ENCODE results near the gene SDC4.

SDC4 gene

DNA sequence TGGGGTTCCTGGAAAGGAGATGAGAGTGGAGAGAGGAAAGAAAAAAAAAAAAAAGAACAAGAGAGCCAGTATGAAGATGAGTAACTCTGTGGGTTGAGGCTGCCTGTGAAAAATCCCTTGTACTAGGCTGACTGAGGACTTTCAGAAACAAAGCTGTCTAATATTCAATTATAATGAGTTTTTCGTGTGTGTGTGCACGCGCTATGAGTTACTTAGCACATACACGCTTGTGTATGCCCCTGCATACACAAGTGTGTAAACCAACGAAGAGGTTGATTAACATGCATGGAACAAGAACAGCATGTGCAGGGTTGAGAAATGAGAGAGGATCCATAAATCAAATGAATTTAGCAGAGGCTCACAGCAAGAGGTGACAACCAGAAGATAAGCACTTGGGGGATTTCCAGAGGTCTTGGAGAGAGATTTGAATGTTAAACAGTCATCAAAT is 46.4 kb downstream of the SDC4 start:
- in situ Hi-C loops (cut with MboI; ENCODE audit: low sequenced_read_pairs): no loop called here

DNA sequence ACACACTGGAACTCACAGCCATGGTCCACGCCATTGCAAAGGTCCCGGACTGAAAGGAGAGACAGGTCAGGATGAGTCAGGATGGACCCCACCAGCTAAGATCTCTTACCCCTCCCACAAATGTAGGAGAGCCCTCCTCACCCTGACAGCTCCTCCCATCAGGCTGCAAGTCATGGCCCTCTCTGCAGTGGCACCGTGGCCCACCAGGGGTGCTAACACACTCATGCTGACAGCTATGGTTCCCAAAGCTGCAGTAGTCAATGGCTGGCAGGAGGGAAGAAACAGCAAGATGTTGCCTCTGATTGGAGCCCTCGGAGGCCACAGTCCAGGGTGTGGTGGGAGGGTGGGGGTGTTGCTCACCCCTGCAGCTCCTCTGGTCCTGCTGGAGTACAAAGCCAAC is 47.3 kb downstream of the SDC4 start:
- in situ Hi-C loops (cut with MboI; ENCODE audit: low sequenced_read_pairs): no loop called here

DNA sequence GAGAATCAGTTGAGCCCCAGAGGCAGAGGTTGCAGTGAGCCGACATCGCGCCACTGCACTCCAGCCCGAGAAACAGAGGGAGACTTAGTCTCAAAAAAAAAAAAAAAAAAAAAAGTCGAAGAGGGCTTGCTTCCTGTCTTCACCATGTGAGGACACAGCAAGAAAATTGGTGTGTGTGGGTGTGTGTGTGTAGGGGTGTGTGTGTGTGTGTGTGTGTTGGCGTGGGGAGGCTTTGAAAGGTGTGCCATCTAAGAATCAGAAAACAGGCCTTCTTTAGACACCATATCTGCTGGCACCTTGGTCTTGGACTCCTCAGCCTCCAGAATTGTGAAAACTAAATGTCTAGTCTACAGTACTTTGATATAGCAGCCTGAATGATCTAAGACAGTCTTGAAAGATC is 48.4 kb downstream of the SDC4 start:
- in situ Hi-C loops (cut with MboI; ENCODE audit: low sequenced_read_pairs): no loop called here

DNA sequence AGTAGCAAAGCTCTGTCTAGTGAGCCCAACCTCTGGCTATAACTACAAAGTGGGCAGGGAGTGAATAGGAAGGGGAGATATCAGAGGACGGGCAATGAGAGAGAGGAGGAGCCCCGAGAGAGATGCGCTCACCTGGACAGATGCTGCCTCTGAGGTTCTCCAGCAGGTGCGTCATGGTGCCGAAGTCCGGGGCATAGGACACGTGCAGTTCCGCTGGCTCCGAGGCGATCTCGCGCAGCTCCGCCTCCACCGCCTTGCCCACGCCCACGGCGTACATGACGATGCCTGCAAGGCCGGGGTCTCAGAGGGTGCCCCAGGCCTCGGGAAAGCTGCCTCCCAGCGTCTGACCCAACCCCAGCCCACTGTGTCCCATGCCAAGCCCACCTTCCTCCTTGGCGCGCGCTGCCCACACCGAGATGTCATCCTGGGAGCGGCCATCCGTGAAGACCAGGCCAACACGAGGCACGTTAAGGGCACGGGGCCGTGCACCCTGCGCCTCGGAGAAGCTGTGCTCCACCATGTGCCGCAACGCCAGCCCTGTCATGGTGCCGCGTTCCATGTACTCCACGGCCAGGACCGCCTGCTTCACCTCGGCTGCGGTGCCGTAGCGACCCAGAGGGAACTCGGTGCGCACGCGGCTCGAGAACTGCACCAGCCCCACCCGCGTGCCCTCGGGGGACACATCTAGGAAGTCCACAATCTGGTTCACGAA is 50.3 kb downstream of the SDC4 start:
- in situ Hi-C loops (cut with MboI; ENCODE audit: low sequenced_read_pairs): no loop called here

DNA sequence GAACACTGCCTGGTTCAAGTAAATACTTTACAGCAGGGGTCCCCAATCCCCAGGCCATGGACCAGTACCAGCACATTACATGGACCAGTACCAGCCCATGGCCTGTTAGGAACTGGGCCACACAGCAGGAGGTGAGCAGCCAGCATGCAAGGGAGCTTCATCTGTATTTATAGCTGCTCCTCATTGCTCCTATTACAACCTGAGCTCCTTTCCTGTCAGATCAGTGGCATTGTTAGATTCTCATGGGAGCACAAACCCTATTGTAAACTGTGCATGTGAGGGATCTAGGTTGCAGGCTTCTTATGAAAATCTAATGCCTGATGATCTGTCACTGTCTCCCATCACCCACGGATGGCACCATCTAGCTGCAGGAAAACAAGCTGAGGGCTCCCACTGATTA is 53.6 kb downstream of the SDC4 start:
- in situ Hi-C loops (cut with MboI; ENCODE audit: low sequenced_read_pairs): no loop called here

DNA sequence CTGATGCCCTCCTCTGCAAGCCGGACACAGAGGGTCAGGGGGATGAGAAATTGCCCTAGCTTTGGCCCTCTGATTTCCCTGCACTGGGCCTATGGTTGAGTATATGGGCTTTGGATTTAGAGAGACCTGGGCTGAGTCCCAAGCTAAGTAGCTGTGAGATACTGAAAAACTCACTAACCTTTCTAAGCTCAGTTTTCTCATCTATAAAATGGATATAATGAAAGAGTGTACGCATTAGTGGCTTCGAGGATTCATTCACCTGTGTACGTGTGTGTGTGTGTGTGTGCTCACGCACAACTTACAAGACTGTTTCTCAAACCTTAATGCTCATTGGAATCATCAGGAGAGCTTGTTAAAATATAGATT is 54.2 kb downstream of the SDC4 start:
- in situ Hi-C loops (cut with MboI; ENCODE audit: low sequenced_read_pairs): no loop called here

DNA sequence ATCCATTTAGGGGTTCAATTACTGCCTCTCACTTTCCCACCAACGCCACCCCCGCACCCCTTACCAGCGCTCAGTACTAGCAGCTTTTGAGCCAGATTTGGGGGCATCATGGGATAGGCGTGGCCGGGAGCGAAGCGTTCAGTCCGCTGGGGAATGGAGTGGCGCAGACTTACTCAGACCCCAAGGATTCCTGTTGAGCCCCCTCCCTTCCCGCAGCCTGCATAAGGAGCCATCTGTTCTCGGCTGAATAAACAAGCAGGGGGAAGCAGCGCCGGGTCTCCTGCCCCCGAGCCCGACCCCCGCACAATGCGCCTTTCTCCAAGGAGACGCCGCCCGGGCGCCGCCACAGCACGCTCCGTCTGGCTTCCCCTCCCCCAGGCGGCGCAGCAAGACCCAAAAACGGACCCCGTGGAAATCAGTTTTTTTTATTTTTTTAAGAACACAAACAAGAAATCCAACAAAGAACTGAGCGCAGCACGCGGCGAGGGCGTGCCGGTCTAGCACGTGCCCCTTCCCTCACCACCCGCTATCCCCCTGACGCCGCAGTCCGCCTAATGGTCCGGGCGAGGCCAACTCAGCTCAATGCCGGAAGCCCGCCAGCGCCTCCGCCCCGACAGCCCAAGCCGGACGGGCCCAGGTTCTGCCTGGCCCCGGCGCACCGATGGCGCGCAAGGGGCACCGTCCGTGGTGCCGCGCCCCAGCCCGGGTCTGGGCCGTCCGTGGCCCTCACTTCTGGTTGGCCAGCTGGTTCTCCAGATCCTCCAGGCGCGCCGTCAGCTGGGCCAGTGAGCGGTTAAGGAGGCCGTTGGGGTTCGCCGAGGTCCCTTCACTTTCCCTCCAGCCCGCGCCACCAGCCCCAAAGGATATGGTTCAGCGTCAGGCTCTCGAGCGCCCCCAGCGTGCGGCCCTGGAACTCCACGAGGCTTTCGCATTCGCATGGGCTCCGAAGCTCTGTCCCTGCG is 54.9 kb downstream of the SDC4 start:
- in situ Hi-C loops (cut with MboI; ENCODE audit: low sequenced_read_pairs): no loop called here

DNA sequence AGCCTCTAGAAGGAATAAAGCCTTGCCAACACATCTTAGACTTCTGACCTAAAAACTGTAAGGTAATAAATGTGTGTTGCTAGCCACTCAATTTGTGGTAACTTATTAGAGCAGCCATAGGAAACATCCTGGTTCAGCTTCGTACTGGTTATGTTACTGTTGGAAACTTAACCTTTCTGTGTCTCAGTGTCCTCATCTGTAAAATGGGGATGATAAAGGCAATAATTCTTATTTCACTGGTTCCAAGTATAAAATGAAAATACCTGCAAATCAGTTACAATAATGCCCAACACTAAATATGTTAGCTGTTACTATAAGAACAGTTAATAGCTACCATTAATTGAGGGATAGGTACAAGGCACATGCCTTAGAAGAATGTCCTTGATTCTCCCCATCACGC is 55.9 kb downstream of the SDC4 start:
- in situ Hi-C loops (cut with MboI; ENCODE audit: low sequenced_read_pairs): no loop called here

DNA sequence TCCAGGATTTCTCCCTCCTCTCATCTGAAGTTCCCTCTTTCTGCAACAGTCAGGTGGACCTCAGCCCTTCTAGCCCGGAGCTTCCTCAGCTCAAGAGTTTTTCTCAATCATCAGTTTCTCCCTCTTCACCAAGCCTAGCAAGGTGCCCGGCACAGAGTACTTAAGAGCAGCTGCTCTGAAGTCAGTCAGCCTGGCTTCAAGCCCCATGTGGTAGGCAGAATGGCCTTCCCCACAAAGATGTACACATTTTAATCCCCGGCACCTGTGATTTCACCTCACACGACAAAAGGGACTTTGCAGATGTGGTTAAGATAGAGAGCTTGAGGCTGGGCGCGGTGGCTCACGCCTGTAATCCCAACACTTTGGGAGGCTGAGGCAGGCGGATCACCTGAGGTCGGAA is 56.7 kb downstream of the SDC4 start:
- in situ Hi-C loops (cut with MboI; ENCODE audit: low sequenced_read_pairs): no loop called here

DNA sequence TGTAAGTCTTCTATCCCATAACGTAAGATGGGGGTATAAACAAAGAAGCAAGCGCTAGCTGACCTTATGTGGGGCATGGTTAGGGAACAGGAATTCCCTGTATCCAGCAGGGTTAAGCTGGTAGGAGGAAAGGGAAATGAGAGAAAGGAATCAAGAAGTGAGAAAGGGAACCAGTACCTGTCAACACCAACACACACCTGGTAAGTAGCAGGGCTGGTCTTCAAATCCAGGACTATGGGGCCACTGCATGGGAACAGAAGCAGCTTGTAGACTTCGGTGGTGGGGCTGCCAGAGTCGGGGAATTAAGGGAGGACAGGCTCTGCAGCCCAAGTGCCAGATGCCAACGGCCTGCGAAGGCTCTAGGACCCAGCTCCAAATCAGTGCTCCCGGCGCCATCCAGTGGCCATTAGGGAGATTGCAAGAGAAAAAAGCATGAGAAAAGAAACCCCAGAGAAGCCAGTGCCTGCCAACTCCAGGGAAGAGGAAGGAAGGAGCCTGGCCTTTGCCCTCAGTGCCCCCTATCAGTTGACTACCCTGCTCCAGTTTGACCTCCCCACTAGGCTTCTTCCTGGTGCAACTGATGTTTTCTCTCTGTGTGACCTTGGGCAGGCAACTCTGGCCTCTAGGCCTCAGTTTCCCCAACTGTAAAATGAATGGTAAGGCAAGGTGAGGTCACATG is 57.4 kb downstream of the SDC4 start:
- in situ Hi-C loops (cut with MboI; ENCODE audit: low sequenced_read_pairs): no loop called here

DNA sequence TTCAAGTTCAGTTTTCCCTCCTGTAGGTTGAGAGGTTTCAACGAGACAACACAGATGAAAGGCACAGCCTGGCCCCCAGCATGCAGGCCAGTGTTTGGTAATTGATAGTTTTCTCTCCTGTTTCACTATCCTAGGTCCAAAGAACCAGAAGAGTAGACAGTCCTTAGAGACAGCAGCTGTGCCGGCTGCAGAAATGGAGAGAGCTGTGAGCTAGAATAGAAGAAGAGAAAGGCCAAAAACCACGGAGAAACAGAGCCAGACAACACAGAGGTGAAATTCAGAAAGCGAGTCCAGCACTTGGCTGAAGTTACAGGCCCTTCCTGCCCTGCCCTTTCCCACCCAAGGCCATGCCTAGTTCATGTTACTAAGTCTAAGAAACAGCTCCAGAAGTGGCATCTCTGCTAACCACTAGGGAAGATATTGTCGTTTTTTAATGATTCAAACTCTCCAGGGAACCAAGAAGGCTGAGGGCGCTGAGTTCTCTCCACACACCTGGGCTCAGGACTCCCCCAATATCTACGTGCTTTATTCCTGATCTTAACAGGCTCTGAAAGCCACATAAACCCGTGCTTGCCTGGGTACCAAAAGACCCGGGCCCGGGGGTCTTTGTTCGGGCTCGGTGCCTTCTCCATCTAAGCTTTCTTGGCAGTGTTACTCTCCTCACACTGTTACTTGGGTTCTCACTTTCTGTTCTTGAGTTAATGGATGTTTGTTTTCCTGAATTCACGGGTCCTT is 58.1 kb downstream of the SDC4 start:
- in situ Hi-C loops (cut with MboI; ENCODE audit: low sequenced_read_pairs): no loop called here

DNA sequence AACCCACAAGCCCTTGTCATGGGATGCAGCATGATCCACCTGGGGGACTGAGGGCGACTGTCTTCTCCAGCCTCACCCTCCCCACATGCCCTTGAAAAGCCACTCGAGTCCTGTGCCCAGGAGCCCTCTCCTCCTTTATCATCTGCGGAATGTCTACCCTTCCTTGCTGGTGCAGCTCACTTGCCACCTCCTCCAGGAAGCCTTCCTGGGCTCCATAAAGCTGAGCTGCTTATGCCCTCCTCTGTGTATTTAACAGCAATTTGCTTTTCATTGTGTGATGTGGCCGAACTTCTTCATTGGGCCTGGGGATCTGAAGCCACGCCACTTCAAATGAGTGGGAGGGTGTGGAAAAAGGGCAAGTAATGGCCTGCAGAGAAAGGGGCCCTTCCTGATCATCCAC is 59.4 kb downstream of the SDC4 start:
- in situ Hi-C loops (cut with MboI; ENCODE audit: low sequenced_read_pairs): no loop called here

DNA sequence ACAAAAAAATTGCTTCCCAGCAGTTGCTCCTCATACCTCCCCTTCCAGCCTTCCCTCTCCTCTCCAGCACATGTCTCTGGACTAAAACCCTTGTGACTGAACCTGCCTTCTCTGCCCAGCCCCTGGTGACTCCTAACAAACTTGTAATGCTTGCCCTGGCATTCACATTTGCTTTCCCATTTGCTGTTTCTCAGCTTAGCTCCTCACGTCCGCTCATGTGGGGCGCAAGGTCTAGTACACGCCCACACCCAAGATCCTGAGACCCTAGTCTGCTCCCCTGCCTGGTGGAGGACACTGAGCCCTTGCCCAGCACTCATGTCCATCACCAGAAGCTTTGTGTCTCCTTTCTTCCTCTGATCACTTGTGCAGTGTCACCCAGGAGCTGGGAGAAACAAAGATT is 59.8 kb downstream of the SDC4 start:
- in situ Hi-C loops (cut with MboI; ENCODE audit: low sequenced_read_pairs): no loop called here

DNA sequence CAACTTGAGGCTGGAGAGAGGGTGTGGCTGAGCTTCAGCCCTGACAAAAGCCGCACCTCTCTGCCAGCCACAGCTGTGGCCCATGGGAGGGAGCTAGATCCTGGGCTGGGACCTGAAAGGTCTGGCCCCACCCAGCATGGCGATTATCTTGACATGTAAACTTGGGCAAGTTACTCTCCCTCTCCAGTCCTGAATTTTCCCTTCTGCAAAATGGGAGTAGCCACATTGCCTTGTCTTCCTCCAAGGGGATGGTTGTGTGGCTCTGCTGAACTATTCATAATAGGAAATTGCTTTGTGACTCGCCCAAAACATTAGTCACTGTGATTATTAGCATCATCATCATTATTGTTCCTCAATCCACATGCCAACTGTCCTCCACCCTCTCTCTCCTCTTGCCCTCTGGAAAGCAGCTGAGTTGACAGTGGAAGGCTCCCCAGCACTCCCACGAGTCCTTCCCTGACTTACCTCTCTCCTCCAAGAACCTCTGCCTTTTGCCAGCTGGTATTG is 64.6 kb downstream of the SDC4 start:
- in situ Hi-C loops (cut with MboI; ENCODE audit: low sequenced_read_pairs): no loop called here

DNA sequence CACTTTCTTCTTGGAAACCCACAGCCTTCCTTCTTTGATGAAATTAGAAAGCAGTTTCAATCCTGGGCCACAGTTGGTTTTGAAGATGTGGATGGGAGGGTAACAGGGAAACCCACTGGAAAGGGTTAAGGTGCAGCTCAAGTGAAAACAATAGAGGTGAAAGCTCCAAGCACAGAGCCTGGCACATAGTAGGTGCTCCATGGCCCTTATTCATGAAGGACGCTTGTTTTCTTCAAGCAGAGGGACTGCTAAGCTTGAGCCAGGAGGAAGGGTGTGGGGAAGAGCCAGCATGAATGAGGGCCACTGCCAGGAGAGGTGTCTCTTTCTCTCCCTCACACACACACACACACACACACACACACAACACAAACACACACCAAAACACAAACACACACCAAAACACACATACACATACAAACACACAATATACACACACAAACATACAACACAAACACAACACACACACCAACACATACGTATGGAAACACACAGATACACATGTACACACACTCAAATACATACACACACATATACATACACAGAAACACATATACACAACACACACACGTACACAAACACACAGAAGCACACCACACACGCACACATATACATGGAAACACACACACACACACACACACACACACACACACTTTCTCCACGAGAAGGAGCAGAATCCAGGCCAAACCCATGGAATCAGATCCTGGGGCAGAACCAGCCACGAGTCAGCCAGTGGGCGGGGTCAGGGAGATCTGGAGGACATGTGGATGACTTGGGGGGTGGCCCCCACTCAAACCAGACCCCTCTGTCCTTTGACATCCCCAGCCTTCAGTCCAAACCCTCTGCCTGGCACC is 65.3 kb downstream of the SDC4 start:
- in situ Hi-C loops (cut with MboI; ENCODE audit: low sequenced_read_pairs): no loop called here

DNA sequence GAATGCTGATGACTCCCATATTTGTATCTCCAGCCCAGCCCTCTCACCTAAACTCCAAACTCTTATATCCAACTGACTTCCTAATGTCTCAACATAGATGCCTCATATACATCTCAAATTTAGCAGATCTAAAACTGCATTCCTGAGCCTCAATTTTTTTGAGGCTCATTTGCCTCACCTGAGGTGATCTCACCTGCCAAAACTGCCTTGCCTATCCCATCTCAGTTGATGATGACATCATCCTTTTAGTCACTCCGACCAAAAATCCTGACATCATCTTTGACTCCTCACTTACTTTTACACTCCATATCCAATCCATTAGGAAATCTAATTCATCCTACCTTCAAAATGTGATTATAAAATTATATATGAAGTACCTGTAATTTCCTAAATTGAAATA is 68.2 kb downstream of the SDC4 start:
- in situ Hi-C loops (cut with MboI; ENCODE audit: low sequenced_read_pairs): no loop called here

DNA sequence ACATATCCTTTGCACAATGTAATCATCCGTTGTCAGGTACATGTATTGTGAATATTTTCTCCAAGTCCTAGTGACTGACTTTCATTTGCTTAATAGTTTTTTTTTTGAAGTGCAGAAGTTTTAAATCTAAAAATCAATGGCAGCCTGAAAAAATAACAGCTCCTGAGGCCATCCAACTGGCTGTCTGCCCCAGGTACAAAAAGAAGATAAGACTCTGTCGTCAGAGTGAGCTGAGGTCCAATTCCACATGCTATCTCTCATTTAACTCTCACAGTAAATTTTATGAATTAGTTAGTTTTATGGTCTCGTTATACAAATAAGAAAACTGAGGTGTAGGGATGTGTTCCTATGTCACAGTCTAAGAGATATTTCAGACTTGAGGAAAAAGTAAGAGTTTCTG is 72.9 kb downstream of the SDC4 start:
- in situ Hi-C loops (cut with MboI; ENCODE audit: low sequenced_read_pairs): no loop called here
